ENCODE measurements around the gene DCLK2.

DCLK2 gene

GRCh38 chr4:150078041-150078578 lies at the start of gene DCLK2:
TSS of gene DCLK2 (plus strand) at chr4:150078445. CDS start at chr4:150079028, 583 bp downstream.
- no peak for DNase-seq (ENCODE audit: low spot score)

DNA sequence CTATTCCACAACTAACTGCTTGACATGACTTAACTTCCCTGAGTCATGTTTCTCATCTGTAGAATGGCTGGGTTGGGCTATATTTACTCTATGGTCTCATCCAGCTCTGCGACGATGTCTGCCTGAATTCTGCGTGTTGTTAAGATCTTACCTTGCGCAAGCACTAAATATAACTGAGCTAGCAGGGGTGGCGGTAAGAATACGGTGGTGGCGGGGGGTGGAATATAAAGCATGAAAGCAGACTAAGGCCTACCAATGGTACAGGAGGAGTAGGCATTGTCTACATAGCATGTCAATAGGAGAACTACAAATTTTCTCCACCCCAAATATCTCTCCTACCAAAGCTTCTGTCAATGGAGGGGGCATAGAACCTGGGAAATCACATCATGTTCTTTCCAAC lies 45.7 kb upstream of the DCLK2 start:
- no peak for DNase-seq (ENCODE audit: low spot score)

DNA sequence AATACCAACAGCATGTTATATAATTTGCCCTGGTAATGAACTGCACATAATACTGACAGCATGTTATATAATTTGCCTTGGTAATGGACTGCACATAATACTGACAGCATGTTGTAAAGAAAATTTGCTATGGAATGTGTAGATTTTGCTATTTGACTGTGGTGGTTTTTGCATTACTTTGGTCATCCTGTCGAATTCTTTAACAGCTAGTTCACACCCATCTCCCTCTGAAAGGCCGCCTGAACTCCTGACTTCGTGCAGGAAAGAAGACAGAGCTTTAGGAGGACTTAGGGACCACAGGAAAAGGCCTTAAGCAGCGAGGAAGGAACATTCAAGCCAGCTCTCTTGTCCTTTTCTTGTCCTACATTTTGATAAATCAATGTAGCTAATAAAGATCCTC lies 45.2 kb upstream of the DCLK2 start:
- no peak for DNase-seq (ENCODE audit: low spot score)

DNA sequence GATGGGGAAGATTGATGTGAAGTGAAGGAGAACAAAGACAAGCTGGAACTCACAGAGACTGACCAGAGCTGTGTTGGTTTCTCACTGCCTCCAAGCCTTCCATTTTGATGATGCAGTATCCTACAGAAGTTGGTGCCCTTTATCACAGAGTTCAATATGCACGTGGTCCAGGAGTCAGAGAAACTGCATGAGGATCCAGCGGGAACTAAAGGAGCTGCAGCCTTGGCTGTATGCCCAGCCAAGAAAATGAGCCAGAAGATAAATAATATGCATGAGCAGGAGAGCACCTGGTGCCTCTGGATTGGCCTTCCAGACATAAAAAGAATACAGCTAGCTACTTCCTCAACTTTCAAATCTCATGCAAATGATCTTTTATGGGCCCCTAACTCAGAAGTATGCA lies 44.3 kb upstream of the DCLK2 start:
- DNase-seq (ENCODE audit: low spot score) = no peak

DNA sequence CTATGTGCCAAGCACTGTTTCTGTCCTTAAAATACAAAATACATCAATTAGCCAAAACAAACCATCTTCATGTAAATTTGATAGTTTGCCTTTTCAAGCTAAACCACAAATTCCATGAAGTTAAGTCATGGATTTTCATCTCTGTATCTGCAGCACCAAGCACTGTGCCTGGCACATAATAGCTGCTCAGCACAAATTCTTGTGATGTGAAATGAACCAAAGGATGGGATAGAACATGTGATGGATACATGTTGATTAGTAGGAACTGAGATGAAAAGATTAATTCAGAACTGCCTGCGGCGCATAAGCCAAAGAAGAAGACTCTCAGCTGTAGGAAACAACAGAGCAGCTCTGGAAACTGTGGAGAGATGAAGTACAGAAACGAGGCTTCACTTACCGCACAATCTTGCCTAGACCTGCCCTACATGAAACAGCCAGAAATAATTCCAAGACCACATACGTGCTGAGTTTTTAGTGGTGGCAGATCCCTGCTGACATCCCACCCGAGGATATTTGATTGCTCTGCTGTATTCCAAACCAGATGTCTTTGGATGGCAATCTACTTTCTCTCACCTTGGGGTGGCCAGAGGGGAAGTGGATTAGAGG lies 40.9 kb upstream of the DCLK2 start:
- no peak for DNase-seq (ENCODE audit: low spot score)

DNA sequence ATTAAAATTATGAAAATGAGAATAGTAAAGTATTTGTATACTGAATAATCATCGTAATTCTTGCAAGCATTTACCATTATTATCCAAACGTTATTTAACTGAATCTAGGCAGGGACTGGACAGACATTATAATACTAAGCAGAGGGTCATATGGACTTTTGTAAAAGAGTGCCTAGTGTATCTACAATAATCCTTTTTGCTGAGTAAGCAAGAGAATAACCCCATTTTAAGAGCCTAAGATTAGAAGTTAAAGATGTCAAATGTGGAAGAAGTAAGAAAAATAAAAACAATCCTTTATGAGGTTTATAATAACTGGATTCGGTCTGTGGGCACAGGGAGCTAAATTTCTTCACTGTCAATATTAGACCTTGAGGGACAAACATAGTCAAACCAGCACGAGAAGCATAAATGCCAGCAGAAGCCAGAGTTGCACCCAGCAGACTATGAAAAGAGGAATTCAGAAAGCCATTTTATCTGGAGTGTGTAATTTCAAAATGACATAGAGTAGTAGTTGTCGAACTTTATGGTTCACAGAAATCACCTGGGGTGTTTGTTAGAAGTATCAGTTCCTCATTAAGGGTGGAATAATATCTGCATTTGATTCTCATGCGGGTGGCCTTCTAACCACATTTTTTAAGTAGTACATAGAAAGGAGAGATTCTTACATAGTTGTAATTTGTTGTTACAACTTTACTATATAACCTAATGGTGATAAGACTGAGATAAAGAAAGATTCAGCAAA lies 39.7 kb upstream of the DCLK2 start:
- no peak for DNase-seq (ENCODE audit: low spot score)

GRCh38 chr4:150039274-150040127 lies 38.7 kb upstream of the DCLK2 start:
- DNase-seq (ENCODE audit: low spot score) = no peak

DNA sequence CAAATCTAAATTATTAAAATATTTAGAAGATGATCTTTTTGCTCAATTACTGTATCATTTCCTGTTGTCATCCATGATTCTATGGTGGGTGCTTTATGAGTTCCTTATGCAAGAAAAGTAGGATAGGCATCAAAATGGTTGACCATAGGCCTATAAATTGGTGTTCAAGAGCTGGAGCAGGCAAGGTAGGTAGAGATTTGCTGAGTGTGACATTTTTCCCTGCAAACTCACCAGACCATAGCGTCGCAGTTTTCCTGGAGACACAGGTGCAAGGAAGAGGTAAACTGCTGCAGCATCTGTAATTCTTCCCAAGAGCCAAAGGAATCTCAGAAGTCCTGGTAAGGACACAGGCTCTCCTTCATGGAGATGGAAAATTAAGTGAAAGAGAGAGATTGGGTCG lies 33.7 kb upstream of the DCLK2 start:
- no peak for DNase-seq (ENCODE audit: low spot score)

GRCh38 chr4:150045410-150045809 lies 32.8 kb upstream of the DCLK2 start:
- no peak for DNase-seq (ENCODE audit: low spot score)

DNA sequence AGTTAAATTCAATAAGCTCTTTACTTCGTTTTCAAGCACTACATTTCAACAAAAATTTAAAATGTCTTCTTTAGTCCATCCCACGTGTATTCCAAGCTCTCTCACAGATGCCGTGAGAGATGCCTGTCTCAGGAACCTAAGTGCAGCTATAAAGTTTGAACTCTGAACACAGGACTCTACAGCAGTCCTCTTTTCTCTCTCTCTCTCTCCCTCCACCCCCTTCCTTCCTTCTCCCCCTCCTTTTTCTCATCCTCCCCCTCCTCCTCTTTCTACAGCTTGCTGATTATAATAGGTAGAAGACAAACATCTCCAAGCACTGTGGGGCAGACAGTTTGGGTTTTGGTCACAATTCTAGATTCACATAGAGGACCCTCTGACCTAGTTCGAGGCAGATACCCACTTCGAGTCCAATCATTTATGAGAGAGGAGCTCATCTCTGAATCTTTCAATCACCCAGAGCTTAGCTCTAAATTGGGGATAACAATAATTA lies 31.5 kb upstream of the DCLK2 start:
- DNase-seq (ENCODE audit: low spot score) = no peak

DNA sequence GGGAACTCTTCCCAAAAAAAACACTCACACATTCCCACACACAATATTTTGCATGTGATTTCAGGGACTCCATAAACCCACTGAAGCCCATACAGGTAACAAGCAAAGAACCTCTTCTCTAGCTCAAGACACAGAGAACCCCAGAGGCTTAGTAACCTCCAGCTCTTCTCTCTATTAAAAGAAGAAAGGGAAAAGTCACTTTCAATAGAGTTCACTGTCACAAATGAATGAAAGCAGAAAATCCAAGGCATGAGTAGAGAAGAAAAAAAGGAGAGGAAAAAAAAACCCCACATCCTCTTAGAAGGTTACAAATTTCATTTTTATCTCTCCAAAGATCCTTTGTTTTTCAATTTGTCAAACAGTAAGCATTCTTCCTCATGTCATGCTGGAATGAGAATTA lies 30.7 kb upstream of the DCLK2 start:
- no peak for DNase-seq (ENCODE audit: low spot score)

- no peak for DNase-seq (ENCODE audit: low spot score)
Observed at GRCh38 chr4:150049682-150050081, 28.6 kb upstream of the DCLK2 start.

DNA sequence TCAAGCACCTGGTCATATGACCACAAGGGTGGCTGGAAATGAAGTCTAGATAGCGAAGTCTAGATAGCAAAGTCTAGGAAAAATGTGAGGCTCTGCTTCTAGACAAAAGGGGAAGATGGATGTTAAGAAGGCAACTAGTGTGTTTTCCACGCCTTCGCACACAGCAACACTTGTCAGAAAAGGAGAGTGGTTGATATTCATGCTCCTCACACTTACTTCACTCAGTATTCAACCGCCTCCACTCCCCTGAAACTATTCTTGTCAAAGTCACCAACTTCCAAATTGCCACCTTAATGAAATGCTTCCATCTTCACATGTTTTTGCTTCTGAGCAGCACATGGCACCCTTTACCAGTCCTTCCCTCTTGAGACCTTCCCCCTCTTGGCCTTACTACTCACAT lies 27.7 kb upstream of the DCLK2 start:
- DNase-seq (ENCODE audit: low spot score) = no peak

DNA sequence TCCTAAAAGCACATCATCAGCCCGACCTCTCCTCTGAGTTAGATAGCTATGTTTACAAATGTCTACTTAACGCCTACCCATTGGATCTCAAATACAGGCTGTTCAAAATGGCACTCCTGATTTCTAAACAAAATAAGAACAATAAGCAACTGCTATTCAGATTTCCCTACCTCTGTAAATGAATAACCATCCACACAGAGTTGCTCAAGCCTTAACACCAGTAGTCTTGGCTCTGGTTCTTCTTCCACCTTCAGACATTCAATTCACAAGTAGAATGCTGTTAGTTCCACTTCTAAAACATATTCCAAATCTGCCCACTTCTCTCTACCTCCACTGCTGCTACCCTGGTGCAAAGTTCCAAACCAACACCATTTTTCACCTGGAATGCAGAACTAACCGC lies 27.1 kb upstream of the DCLK2 start:
- DNase-seq (ENCODE audit: low spot score) = no peak

DNA sequence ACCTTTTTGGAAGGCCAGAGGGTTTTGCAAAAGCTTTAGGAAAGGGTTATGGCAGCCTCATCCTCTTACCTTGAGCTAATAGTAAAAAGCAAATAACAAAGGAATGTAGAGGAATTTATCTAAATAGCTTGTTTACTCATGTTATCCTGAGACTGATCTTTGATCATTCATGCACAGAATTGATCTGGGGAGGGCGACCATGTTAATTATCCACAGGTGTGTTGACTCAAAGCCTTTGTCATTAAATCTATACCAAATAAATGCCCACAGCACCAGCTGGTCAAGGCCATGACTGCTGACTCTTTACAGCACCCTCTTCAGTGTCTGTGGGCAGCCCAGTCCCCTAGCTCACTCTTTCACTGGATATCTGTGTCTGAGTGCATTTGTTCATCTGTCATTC lies 22.8 kb upstream of the DCLK2 start:
- DNase-seq (ENCODE audit: low spot score) = no peak

GRCh38 chr4:150056569-150056968 lies 21.7 kb upstream of the DCLK2 start:
- no peak for DNase-seq (ENCODE audit: low spot score)

GRCh38 chr4:150061086-150061776 lies 17.0 kb upstream of the DCLK2 start:
- no peak for DNase-seq (ENCODE audit: low spot score)

- DNase-seq (ENCODE audit: low spot score) = no peak
Observed at GRCh38 chr4:150063128-150063527, 15.1 kb upstream of the DCLK2 start.

GRCh38 chr4:150065740-150066139 lies 12.5 kb upstream of the DCLK2 start:
- no peak for DNase-seq (ENCODE audit: low spot score)

DNA sequence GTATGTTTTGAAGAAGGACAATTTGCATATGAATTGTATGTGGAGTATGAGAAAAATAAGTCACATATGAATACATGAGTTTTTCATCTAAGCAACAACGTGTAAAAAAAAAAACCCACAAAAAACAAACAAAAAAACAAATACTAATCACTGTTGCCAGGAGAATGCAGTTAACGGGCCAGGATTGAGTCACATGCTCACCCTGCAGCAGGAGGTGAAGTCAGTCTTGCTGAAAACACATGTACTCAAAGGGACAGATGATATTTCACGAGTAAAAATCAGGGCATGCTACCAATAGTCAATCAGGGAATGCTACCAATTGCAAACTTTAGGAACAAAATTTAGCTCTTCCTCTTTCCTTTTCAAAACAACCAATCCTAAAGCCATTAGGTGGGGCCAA lies 10.4 kb upstream of the DCLK2 start:
- DNase-seq (ENCODE audit: low spot score) = no peak

DNA sequence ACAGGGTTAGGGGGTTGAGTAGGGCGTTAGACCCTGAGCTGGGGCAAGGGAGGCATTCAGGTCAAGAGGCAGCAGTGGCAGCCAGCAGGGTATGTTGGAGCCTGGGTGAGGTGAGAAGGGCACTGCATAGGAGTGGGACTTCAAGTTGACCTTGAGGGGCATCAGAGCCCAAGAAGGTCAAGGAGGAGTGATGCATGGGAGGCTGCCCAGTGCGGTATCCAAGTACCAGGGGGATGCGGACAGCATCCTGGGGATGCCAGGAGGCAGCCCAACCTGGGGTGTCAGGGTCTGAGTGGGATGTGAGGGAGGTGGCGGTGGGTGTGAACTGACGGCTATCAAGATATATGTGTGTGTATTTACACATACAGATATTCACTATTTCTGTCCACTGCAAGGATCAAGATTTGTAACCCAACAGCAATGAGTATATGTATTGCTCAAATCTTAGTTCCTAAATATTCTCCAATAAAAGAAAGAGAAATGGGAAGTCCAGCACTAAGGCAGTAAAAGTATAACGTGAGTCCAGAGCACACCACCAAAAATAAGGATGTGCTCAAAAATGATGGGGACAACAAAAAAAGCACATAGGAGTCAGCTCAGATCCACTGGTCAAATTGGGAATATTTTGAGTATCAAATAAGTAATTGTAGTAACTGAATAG lies 9.8 kb upstream of the DCLK2 start:
- DNase-seq (ENCODE audit: low spot score) = no peak

Measured in activated CD4-positive, alpha-beta T cell treated with anti-CD3 and anti-CD28 coated beads, Interleukin-2, Interleukin-4, amounts not matched to agents 100 ng/mL and 50 ng/mL, durations not matched to agents 16 hours and 8 hours (primary cell).